ENCODE data around the gene DBNL. TPM values are rescaled to one million over a fixed set of nuclear protein-coding genes. Genes with fewer than 3 reads are reported as not detected.

Gene DBNL
- total RNA-seq, 2 donors from 2014 or later = 57.8 to 58.8 TPM

DNA sequence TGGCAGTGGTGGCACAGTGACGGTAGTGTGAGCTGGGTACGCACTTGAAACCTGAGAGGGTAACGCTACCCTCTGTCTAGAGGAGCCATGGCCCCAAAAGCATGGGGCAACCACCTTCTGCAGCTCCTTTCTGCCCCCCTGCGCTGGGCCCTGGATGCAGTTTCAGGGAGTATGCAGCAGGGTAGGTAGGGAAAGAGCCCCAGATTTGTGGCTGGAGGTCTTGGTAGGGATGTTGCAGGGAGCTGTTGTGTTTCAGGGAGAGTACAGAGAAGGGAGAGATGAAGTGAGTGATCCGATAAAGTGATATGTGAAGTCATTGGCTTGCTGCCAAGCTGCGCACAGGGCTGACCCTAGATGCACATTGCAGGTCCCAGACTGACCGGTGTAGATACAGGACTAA lies 23.6 kb downstream of the DBNL start:
- peaks cover 14% of the 10 kb centered on the region for H3K4me1 Mint-ChIP-seq (ENCODE audit: low read depth)
- H3K27ac Mint-ChIP-seq = peak overlapping the region; percentile 1
- no peak for DNase-seq

DNA sequence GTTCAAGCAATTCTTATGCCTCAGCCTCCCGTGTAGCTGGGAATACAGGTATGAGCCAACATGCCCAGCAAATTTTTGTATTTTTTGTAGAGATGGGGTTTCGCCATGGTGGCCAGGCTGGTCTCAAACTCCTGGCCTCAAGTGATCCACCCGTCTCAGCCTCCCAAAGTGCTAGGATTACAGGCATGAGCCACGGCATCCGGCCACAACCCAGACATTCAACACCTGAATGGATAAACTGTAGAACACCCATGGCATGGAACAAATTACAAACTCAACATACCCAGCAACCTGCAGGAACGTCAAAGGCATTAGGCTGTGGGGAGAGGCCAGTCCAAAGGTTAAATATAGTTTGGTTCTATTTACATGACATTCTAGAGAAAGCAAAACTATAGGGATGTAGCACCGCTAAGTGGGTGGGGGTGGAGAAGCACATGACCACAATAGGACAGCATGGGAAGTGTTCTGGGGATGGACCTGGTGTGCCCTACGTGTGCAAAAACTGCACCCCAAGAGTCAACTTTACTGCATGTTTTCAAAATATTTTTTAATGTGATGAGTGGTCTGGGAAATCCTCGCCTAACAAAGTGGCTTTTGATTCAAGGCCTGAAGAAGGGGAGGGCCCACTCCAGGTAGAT lies 27.3 kb downstream of the DBNL start:
- H3K36me3 Mint-ChIP-seq (ENCODE audit: insufficient read depth in 2 of 2) = peaks cover 0 to 11% of the 10 kb centered on the region in 2 donors
- no peaks in the 10 kb centered on the region for H3K27me3 Mint-ChIP-seq (ENCODE audit: low read depth)
- peaks cover 18% of the 10 kb centered on the region for H3K4me1 Mint-ChIP-seq (ENCODE audit: low read depth)
- H3K9me3 Mint-ChIP-seq = no peaks in the 10 kb centered on the region
- peak overlapping the region; percentile 66 for H3K27ac Mint-ChIP-seq
- no peak overlapping the region for H3K4me3 Mint-ChIP-seq
- no peak for ATAC-seq (replicated peaks in 1 of 2)
- no peak for DNase-seq

More for the DNA sequence above, 23.6 kb downstream of the DBNL start:
- ATAC-seq (replicated peaks in 1 of 2) = no peak
- Mint-ChIP-seq H3K27me3 (ENCODE audit: low read depth) (no peaks in the 10 kb centered on the region), H3K4me3 (no peak overlapping the region), H3K9me3 (no peaks in the 10 kb centered on the region), H3K36me3 (ENCODE audit: insufficient read depth in 2 of 2) (peaks cover 0 to 5% of the 10 kb centered on the region in 2 donors)

DNA sequence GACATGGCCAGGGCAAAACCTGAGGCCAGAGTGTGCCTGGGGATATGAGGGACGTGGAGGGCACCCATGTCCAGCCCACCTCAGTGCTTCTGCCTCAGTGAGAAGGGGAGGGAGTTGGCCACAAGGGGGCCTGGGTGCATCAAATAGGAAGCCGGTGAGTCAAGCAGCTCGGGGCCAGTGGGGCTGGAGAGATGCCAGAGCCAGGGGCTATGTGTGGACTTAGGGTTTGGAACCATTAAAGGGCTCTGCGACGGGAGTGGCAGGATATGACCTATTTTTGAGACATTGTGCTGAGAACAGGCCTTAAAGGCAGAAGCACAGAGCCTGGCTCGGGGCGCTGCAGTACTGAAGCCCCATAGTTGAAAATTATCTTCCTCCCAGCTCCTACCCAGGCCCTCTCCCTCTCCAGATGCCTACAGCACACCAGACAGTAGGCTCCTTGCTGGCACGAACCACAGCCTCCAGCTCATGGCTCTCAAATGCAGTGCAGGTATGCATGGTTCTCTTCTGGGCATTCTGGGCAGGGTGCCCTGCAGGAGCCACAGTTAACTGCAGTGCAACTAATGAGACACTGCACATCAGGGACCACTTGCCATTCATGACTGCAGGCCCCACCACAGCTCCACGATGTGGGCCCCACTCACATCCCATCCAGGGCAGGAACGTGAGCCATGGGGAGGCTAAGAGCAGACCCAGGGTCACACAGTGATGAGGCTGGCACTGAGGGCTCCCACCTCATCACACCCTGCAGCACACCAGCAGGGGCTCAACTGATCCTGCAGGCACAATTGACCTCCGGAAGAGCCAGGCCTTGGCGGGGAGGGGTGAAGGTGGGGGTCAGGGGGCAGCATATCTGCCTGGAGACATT lies 28.1 kb downstream of the DBNL start:
- ATAC-seq (replicated peaks in 1 of 2) (peak; percentile 25 to 47), DNase-seq (peak; percentile 50 to 58)
- Mint-ChIP-seq H3K4me1 (ENCODE audit: low read depth) (peaks cover 26% of the 10 kb centered on the region), H3K4me3 (no peak overlapping the region), H3K36me3 (ENCODE audit: insufficient read depth in 2 of 2) (peaks cover under 1 to 13% of the 10 kb centered on the region in 2 donors), H3K27me3 (ENCODE audit: low read depth) (no peaks in the 10 kb centered on the region), H3K9me3 (no peaks in the 10 kb centered on the region), H3K27ac (peak overlapping the region; percentile 66)

DNA sequence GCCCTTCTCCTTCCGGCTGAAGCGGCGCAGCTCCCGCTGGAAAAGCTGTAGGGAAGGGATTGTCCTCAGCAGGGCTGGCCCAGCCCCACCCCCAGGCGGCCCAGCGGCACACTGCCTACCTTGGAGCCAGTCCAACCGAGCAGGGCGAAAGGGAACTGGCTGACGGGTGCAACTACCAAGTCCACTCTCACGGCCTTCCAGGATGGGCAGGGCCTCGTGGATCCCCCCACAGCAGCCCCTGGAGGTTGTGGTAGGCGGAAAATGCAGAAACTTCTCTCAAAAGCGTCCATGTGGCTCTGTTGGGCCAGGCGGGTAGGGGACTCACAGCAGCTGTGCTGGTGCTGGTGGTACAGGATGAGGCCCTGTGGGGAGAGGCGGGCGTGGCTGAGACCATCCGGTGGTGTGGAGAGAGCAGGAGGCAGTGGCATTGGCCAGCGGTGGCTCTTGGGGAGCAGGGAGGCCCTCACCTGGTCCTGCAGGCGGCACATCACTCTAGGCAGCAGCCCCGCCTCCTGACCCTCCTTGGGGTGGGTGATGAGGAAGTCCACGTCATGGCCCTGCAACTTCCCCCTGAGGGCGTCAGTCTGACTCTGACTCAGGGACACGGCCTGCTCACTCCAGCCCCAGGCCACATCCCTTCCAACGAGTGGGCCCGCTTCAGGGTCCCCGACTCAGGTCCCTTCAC lies 29.3 kb downstream of the DBNL start:
- no peaks in the 10 kb centered on the region for H3K9me3 Mint-ChIP-seq
- peaks cover 5 to 18% of the 10 kb centered on the region in 2 donors for H3K36me3 Mint-ChIP-seq (ENCODE audit: insufficient read depth in 2 of 2)
- peaks cover 31% of the 10 kb centered on the region for H3K4me1 Mint-ChIP-seq (ENCODE audit: low read depth)
- H3K4me3 Mint-ChIP-seq = peak overlapping the region in 1 of 2 donors; percentile 20
- H3K27ac Mint-ChIP-seq = peak overlapping the region; percentile 77
- H3K27me3 Mint-ChIP-seq (ENCODE audit: low read depth) = no peaks in the 10 kb centered on the region
- DNase-seq = peak; percentile 70 to 73
- peak; percentile 85 to 92 for ATAC-seq (replicated peaks in 1 of 2)

DNA sequence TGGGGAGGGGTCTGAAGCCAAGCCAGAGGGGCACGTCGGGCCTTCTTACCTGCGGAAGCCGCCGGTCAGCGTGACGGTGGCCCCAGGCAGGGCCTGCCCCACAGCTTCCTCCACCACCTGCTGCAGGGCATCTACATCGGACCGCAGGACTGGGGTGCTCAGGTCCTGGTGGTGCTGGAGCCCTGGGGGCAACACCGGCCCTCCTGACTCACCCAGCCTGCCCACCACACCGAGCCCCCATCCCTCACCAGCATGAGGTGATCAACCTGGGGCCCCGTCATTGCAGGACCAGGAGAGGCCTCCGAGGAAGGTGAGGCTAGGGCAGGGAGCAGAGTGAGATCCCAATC lies 29.8 kb downstream of the DBNL start:
- peak overlapping the region in 1 of 2 donors; percentile 9 for H3K4me3 Mint-ChIP-seq
- no peaks in the 10 kb centered on the region for H3K27me3 Mint-ChIP-seq (ENCODE audit: low read depth)
- DNase-seq (no peak), ATAC-seq (replicated peaks in 1 of 2) (peak; percentile 4 to 18)
- H3K4me1 Mint-ChIP-seq (ENCODE audit: low read depth) = peaks cover 30% of the 10 kb centered on the region
- no peaks in the 10 kb centered on the region for H3K9me3 Mint-ChIP-seq
- H3K27ac Mint-ChIP-seq = peak overlapping the region; percentile 77
- H3K36me3 Mint-ChIP-seq (ENCODE audit: insufficient read depth in 2 of 2) = peaks cover 5 to 18% of the 10 kb centered on the region in 2 donors

DNA sequence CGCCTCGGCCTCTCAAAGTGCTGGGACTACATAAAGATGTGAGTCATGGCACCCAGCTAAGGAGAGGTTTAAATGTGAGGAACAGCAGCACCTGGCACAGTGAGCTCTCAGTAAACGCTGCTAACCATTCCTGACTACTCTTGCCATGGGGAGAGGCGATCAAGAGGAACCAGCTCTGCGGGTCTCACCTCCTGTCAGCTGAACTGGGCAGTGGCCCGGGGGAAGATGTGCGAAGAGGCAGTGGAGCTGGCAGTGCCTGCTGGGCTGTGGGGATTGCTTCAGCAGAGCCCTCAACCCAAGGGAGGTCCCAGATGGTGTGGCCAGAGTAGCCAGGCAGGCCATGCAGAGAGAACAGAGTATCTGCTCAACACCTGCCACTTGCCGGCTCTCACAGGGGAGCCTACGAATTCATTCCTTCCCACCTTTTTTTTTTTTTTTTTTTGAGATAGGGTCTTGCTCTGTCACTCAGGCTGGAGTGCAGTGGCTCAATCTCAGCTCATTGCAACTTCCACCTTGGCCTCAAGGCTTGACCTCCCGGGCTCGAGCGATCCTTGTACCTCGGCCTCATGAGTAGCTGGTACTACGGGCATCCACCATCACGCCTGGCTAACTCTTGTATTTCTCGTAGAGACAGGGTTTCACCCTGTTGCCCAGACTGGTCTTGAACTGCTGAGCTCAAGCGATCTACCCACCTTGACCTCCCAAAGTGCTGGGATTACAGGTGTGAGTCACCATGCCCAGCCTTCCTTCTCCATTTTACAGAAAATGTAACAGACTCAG lies 31.0 kb downstream of the DBNL start:
- H3K4me1 Mint-ChIP-seq (ENCODE audit: low read depth) = peaks cover 35% of the 10 kb centered on the region
- no peak for DNase-seq
- H3K9me3 Mint-ChIP-seq = no peaks in the 10 kb centered on the region
- peaks cover 5 to 18% of the 10 kb centered on the region in 2 donors for H3K36me3 Mint-ChIP-seq (ENCODE audit: insufficient read depth in 2 of 2)
- ATAC-seq (replicated peaks in 1 of 2) = no peak
- H3K27ac Mint-ChIP-seq = peak overlapping the region; percentile 77
- no peak overlapping the region for H3K4me3 Mint-ChIP-seq
- no peaks in the 10 kb centered on the region for H3K27me3 Mint-ChIP-seq (ENCODE audit: low read depth)

DNA sequence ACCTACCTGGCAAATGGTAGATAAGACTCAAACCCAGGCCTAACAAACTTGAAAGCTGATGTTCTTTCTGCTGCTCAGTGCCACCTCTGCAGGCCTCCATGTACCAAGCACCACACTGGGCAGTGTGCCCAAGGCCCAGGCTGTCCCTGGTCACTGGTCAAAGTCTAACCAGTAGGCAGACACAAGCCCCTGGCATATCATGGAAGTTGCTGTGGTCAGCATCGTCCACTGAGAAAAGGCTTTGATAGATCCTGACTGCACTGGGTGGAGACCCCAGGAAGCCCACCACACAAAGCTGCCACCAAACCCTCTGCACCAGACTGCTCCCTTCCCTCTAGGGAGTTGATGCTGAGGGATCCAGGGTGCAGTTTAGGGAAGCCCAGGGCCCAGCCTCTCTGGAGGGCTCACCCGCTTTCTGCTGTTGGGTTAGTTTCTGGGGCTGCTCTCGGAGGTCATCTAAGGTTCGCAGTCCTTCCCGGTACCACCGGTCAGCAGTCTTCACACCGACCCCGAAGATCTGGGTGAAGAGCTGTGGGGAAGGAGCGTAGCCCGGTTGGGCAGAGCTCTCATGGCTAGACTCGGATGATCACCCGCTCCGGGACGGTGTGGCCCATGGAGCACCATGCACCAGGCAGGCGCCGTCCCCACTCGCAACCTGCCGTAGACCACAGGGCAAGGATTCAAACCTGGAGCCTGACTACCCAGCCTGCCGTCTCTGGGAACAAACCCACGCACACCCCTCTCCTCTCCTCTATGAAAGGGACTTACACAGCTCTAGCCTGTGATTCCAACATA lies 31.8 kb downstream of the DBNL start:
- DNase-seq (no peak), ATAC-seq (replicated peaks in 1 of 2) (no peak)
- Mint-ChIP-seq H3K27ac (no peak overlapping the region), H3K4me1 (ENCODE audit: low read depth) (peaks cover 43% of the 10 kb centered on the region), H3K27me3 (ENCODE audit: low read depth) (no peaks in the 10 kb centered on the region), H3K4me3 (no peak overlapping the region), H3K9me3 (no peaks in the 10 kb centered on the region), H3K36me3 (ENCODE audit: insufficient read depth in 2 of 2) (peaks cover 7 to 22% of the 10 kb centered on the region in 2 donors)

DNA sequence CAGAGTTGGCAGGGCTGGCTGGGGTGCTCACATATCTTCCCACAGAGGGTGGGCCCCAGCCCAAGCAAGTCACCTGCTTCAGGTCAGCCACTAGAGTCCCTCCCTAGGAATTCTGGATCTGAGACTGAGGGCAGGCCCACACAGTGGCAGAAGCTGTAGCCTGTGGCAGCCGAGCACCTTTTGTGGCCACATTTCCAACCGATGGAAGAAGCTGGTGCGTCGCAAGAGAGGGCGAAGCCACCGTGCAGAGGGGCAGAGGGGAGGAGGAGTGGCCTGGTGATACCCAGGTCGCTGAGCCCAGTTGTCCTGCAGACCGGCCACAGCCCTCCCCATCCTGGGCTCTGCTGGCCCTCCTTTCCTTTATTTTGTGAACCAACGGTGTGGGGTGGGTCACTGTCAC lies 32.6 kb downstream of the DBNL start:
- DNase-seq = no peak
- no peak overlapping the region for H3K4me3 Mint-ChIP-seq
- peak overlapping the region; percentile 52 for H3K27ac Mint-ChIP-seq
- no peaks in the 10 kb centered on the region for H3K27me3 Mint-ChIP-seq (ENCODE audit: low read depth)
- peaks cover 7 to 25% of the 10 kb centered on the region in 2 donors for H3K36me3 Mint-ChIP-seq (ENCODE audit: insufficient read depth in 2 of 2)
- H3K4me1 Mint-ChIP-seq (ENCODE audit: low read depth) = peaks cover 50% of the 10 kb centered on the region
- ATAC-seq (replicated peaks in 1 of 2) = no peak
- no peaks in the 10 kb centered on the region for H3K9me3 Mint-ChIP-seq

DNA sequence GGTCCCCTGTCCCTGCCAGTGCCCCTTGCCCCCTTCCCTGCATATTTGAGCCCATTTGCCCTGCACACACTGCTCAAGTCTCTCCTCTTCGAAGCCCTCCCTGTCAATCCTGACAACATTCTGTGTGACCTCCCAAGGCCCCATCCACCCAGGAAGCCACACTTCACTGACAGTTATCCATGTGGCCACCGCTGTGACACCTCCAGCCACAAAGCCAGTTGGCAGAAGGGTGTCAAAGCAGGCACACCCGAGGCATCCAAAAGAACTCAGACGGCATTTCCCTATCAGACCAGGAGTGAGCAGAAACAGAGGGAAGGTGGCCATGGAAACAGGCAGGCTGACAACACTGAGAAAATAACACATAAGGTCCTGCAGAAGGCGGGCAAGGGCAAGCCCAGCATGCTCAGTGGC lies 33.2 kb downstream of the DBNL start:
- ATAC-seq (replicated peaks in 1 of 2) = no peak
- peak overlapping the region in 1 of 2 donors; percentile 15 for H3K4me3 Mint-ChIP-seq
- H3K36me3 Mint-ChIP-seq (ENCODE audit: insufficient read depth in 2 of 2) = peaks cover 7 to 24% of the 10 kb centered on the region in 2 donors
- H3K9me3 Mint-ChIP-seq = no peaks in the 10 kb centered on the region
- peak overlapping the region; percentile 52 for H3K27ac Mint-ChIP-seq
- no peaks in the 10 kb centered on the region for H3K27me3 Mint-ChIP-seq (ENCODE audit: low read depth)
- no peak for DNase-seq
- peaks cover 50% of the 10 kb centered on the region for H3K4me1 Mint-ChIP-seq (ENCODE audit: low read depth)

DNA sequence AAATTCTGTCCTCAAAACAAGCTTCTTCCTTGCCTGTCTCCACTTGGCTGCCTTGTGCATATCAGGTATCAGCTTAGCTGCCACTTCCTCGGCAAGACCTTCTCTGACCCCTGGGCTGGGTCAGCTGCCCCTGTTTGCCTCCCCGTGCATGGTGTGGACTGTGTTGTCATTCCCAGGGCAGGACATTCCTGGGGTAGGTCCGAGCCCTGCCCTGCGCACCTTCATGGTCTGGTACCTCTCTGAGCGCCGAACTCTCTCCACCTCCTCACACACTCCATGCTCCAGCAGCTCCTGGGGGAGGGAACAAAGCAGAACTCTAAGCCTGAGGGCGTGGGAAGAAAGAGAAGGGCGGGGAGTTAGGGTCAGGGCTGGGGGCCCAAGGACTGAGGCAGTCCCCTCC lies 34.0 kb downstream of the DBNL start:
- H3K4me1 Mint-ChIP-seq (ENCODE audit: low read depth) = peaks cover 59% of the 10 kb centered on the region
- no peak for DNase-seq
- no peak for ATAC-seq (replicated peaks in 1 of 2)
- peaks cover 7 to 23% of the 10 kb centered on the region in 2 donors for H3K36me3 Mint-ChIP-seq (ENCODE audit: insufficient read depth in 2 of 2)
- H3K9me3 Mint-ChIP-seq = no peaks in the 10 kb centered on the region
- no peak overlapping the region for H3K27ac Mint-ChIP-seq
- H3K27me3 Mint-ChIP-seq (ENCODE audit: low read depth) = no peaks in the 10 kb centered on the region
- no peak overlapping the region for H3K4me3 Mint-ChIP-seq

DNA sequence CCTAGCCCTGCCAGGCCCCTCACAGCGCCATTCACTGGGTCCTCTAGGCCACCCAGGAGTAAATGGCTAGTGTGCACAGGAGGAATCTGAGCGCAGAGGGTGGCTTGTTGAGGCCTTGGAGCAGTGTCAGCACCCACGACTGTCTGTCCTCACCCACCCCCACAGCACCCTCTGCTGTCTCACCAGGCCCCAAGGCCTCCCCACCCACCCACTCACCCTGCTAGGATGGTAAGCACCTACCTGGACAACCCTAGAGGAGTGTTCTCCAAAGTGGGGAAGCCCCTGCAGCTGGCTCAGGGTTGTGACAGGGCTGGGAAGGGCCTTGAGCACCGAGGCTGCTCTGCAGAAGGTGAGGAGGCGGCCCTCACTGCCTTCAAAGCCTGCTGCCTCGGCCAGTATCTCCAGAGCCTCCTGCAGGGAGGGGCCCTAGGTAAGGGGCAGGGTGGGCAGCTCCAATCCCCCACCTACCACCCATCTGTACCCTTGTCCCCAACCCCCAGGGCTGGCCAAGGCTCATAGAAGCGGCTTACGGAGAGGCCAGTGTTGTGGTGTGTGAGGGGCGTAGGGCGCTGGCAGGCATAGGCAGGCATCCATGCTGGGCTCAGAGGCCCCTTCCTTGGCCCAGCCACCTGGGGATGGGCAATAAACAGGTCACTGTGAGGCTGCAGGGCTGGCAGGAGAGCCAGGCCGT lies 35.0 kb downstream of the DBNL start:
- DNase-seq = no peak
- H3K4me3 Mint-ChIP-seq = peak overlapping the region in 1 of 2 donors; percentile 29
- H3K27me3 Mint-ChIP-seq (ENCODE audit: low read depth) = no peaks in the 10 kb centered on the region
- ATAC-seq (replicated peaks in 1 of 2) = no peak
- H3K36me3 Mint-ChIP-seq (ENCODE audit: insufficient read depth in 2 of 2) = peaks cover 7 to 22% of the 10 kb centered on the region in 2 donors
- peaks cover 55% of the 10 kb centered on the region for H3K4me1 Mint-ChIP-seq (ENCODE audit: low read depth)
- H3K9me3 Mint-ChIP-seq = no peaks in the 10 kb centered on the region
- no peak overlapping the region for H3K27ac Mint-ChIP-seq

Data from activated T-cell treated with anti-CD3 and anti-CD28 coated beads, Interleukin-2, amount 50 U/mL, for 72 hours (primary cell).